A172 (cell line): Measurements from ENCODE around the gene DPP8. TPM values are rescaled to one million over a fixed set of nuclear protein-coding genes. Genes with fewer than 3 reads are reported as not detected.
A peak's percentile ranks its signal among the peaks of the same experiment; 100 is the strongest.
"Not testable (repeated sequence)": the region's sequence is repeated elsewhere in the genome, so short reads cannot be mapped to it uniquely, and the experiment has no call there.

Experiments
- DNase-seq: peaks from one replicate; pipeline ENCODE4 v3.0.0-alpha.2; 2015; ENCODE audit warnings: low spot score
- total RNA-seq: library from RNA; depleted of rRNA; stranded (reverse); fragments of >200 nt; shearing (Covaris generic); gene quantifications from 2 replicates; pipeline ENCODE4 v1.2.3, GENCODE V29; 2014; rRNA removed

DPP8 gene
- total RNA-seq, 1 experiment from 2014 or later = 29.0 TPM

- no peak for DNase-seq
Observed at GRCh38 chr15:65405791-65406423, 111.6 kb downstream of the DPP8 start.

DNA sequence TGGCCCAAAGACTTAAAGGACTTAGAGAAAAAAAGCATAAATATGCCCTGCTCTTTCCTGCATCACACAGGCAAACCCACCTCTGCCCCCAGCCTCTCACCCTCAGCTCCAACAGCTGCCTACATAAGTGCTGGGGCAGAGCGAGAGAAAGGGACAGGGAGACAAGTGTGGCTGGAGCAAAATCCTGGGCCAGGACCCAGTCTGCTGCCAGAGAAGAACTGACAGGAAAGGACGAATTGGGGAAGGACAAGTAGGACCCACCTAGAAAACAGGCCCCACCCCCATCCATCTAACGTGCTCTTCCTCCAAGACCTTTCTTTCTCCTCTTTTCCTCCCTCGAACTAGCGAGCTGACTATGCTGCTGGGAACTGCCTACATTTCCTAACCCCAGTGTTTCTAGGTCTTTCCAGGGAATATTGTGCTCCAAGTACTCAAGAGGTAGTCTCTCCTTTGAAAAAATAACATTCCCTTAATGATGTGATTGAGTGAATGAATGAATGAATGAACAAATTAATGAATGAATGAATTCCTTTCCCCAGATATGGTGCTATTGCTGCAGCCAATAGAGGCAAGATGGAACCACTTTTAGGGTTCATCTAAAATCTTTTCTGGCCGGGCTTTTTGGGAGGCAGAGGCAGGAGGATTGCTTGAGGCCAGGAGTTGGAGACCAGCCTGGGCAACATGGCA lies 113.2 kb downstream of the DPP8 start:
- no peak for DNase-seq

GRCh38 chr15:65402961-65403360 lies 114.5 kb downstream of the DPP8 start:
- DNase-seq = no peak

DNA sequence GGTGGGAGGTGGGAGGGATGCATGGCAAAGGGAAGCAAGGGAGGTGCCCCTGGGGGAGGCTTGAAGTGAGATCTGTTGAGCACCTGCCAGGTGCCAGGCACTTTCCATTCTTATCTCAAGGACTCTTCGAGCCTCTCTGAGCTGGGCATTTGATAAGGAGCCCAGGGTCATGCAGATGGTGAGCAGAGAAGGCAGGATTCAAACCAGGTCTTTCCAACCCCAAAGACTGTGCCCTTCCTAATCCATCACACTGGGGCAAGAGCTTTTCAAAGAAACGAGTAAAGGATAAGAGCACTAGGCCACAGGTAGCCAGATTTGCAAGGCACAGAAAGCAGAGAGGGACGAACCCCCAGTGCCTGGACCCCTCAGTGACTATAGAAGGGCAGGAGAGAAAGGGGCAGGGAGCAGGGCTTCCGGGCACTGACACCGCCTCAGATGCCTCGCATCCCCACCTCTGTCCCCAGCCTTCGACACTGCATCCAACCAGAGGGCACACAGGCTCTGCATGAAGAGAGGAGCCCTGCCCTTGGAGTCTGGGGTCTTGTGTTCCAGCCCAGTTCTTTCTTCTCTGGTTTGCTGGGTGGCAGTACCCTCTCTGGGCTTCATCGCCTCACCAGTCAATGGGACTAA lies 115.8 kb downstream of the DPP8 start:
- DNase-seq = no peak

GRCh38 chr15:65400760-65401610 lies 116.5 kb downstream of the DPP8 start:
- peak; percentile 63 for DNase-seq

GRCh38 chr15:65399997-65400396 lies 117.5 kb downstream of the DPP8 start:
- no peak for DNase-seq

DNA sequence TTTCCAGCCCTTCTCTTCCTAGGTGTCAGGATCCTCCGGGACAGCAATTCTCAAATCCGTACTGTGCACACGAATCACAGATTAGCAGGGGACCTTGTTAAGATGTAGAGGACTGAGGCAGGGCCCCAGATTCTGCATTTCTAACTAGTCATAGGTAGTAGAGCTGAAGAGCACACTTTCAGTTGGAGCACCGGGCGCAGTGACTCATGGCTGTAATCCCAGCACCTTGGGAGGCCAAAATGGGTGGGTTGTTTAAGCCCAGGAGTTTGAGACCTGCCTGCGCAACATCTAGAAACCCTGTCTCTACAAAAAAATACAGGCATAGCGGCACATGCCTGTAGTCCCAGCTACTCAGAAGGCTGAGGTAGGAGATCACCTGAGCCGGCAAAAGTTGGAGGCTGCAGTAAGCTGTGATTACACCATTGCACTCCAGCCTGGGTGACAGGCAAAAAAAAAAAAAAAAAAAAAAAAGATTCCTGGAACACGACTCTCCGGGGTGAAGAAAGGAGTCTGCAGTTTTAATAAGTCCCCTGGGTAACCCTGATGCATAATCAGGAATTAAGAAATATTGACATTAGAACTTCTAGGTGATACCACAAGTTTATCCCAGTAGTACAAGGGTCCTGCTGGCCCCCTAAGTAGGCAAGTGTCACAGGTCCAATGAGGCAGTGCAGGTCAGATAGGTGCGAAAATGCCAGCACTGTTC lies 118.3 kb downstream of the DPP8 start:
- DNase-seq = no peak

GRCh38 chr15:65398486-65398885 lies 119.0 kb downstream of the DPP8 start:
- not testable (repeated sequence) for DNase-seq

DNA sequence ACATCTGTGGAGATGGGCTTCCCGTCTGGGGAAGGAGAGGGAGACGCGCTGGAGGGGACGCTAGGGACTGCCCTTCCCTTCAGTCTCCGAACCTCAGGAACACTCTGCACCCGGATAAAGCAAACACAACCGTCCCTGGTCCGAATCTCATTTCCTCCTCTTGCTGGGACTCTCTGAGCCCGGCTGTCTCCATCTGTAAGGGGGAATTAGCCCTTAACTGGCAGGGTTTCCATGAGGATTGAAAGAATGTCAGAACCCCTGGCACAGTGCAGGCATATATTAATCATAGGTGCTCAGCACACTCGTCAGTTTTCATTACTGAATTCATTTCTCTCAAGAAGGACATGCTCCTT lies 120.5 kb downstream of the DPP8 start:
- no peak for DNase-seq

DNA sequence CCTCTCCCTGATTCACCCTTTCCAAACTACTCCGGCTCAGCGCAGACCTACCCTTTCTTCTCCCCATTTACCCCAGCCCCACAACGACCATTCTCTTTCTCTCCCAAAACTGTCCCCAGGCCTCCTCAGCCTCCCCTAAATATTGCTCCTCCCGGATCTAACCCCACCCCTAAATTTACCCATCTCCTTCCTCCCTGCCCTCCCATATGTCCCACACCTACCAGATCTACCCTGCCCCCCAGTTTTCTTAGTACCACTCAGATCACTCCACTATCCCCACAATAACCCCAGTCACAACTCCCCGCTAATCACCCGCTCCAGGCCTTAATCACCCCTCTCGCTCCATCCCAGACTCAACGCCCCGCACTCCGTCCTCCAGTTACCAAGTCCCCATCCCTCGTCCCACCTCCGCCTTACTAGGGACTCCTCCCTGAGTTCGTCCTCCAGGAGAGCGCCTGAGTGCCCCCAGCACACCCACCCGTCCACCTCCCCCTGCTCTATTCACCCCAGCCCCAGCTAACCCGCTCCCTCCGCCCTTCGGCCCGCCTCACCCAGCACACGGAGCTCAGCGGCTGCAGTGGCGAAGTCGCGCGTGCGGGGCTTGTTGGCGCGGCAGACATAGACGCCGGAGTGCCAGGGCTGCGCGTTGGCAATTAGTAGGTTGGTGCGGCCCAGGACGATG lies 121.1 kb downstream of the DPP8 start:
- no peak for DNase-seq

- no peak for DNase-seq
Observed at GRCh38 chr15:65395567-65396202, 121.8 kb downstream of the DPP8 start.

- DNase-seq = no peak
Observed at GRCh38 chr15:65394936-65395335, 122.6 kb downstream of the DPP8 start.

- DNase-seq = no peak
Observed at GRCh38 chr15:65394280-65394789, 123.2 kb downstream of the DPP8 start.

DNA sequence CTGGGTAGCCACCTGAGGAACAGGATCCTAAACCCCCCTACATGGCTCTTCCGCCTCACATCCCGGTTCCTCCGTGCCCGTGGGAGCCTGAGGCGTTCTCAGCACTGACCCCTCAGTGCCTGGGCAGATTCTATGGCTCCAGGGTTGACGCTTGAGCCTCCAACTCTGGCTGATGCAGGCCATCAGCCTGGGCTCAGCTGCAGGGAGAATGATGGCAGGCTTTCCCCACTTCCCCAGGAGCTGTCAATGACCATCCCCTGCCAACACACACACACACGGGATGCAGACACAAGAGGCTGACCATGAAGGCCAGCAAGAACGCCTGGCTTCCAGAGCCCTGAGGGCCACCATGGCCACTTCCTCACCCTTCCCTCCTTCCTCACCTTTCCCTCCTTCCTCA lies 123.9 kb downstream of the DPP8 start:
- no peak for DNase-seq

DNA sequence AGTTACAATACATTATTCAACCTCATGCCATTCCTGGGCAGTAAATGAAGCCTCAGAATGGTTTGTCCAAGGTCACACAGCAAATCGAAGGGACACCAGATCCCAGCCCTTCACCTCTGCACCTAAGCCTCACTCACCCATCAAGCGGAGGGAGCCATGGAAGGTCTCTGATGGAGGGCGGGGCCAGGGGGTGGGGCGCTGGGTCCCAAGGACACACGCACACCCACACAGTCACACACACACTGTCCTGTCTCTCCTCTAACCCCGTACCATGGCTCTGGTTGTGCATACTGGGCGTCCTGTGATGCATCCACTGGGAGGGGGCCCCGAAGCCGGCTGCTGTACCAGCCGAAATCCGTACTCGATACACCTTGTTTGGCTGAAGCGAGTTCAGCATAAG lies 124.4 kb downstream of the DPP8 start:
- DNase-seq = no peak

Other genes starting within 250 kb of the DPP8 start
- 5.6 and 10.0 TPM in 2 replicates for gene PARP16, start 230.8 kb downstream of the DPP8 start, total RNA-seq
- gene RNU5A-1, start 221.6 kb downstream of the DPP8 start, total RNA-seq = not detected in 2 replicates
- gene RNU5B-1, start 213.0 kb downstream of the DPP8 start, total RNA-seq = not detected in 2 replicates
- 0.10 and 0.12 TPM in 2 replicates for gene IGDCC3, start 139.7 kb downstream of the DPP8 start, total RNA-seq
- gene IGDCC4, start 94.7 kb downstream of the DPP8 start, total RNA-seq = 0.19 and 0.45 TPM in 2 replicates
- gene HACD3, start 12.8 kb upstream of the DPP8 start, total RNA-seq = 148 and 149 TPM in 2 replicates
- 41.0 and 46.7 TPM in 2 replicates for gene INTS14, start 93.4 kb upstream of the DPP8 start, total RNA-seq
- 4.2 and 7.2 TPM in 2 replicates for gene SLC24A1, start 104.2 kb upstream of the DPP8 start, total RNA-seq